ELR (cell line): Measurements from ENCODE around the gene INHBC.
"Not testable (repeated sequence)": the region's sequence is repeated elsewhere in the genome, so short reads cannot be mapped to it uniquely, and the experiment has no call there.

ENCODE experiments used
- DNase-seq: peaks from one replicate; pipeline ENCODE4 v3.0.0-alpha.2; 2015; ENCODE audit warnings: low read depth

The INHBC gene, protein sequence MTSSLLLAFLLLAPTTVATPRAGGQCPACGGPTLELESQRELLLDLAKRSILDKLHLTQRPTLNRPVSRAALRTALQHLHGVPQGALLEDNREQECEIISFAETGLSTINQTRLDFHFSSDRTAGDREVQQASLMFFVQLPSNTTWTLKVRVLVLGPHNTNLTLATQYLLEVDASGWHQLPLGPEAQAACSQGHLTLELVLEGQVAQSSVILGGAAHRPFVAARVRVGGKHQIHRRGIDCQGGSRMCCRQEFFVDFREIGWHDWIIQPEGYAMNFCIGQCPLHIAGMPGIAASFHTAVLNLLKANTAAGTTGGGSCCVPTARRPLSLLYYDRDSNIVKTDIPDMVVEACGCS

DNA sequence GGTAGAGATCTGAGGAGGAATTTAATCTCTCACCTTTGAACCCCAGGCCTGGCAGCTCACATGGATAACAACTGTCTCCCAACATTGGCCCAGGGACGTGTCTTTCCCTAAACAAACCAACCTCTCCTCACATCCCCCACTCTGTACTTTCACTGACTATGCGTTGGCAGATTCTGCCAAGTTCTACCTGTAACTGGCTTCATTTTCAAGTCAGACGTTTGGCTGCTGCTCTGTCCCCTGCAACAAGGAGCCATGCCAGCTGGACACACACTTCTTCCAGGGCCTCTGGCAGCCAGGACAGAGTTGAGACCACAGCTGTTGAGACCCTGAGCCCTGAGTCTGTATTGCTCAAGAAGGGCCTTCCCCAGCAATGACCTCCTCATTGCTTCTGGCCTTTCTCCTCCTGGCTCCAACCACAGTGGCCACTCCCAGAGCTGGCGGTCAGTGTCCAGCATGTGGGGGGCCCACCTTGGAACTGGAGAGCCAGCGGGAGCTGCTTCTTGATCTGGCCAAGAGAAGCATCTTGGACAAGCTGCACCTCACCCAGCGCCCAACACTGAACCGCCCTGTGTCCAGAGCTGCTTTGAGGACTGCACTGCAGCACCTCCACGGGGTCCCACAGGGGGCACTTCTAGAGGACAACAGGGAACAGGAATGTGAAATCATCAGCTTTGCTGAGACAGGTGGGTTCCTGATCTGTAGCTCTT lies at the start of gene INHBC:
TSS of gene INHBC (plus strand) at position 268 of the 707 bp plus-strand sequence. CDS start at position 371, 103 bp downstream.
- no peak for DNase-seq

DNA sequence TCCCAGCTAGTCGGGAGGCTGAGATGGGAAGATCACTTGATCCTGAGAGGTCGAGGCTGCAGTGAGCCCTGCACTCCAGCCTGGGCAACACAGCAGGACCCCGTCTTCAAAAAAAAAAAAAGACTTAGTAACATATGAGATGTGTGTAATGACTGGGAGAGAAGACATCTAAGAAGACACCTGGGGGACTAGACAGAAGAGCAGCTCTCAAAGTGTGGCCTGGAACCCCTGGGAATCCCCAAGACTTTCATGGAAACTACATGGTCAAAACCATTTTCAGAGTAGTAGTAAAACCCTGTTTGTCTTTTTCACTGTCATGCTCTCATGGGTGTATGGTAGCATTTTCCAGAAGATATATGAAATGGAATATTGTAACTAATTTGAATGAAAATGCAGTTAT lies 49.0 kb upstream of the INHBC start:
- DNase-seq, result no peak

DNA sequence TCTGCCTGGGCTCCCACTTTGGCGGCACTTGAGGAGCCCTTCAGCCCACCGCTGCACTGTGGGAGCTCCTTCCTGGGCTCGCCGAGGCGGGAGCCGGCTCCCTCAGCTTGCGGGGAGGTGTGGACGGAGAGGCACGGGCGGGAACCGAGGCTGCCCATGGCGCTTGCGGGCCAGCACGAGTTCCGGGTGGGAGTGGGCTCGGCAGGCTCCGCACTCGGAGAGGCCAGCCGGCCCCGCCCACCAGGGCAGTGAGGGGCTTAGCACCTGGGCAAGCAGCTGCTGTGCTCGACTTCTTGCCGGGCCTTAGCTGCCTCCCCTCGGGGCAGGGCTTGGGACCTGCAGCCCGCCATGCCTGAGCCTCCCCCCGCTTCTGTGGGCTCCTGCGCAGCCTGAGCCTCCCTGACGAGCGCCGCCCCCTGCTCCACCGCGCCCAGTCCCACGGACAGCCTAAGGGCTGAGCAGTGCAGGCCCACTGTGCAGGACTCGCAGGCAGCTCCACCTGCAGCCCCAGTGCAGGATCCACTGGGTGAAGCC lies 48.3 kb upstream of the INHBC start:
- no peak for DNase-seq

DNA sequence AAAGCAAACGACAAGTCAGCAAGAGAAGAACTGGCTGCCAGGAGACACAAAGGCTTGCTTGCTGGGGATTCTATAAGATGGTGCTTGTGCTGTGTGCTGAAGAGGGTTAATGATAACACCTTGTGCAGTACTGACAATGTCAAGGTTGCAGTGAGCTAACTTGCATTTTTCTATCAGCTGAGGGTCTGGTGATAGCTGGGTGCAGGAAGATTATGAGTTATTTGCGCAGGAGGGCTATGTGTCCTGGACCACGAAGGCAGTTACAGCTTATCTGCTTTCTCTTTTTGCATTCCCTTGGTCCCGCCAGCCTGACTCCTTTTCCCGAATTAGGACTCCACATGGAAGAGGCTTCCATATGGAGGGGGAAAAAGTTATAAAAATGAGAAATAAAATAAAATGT lies 46.2 kb upstream of the INHBC start:
- no peak for DNase-seq

DNA sequence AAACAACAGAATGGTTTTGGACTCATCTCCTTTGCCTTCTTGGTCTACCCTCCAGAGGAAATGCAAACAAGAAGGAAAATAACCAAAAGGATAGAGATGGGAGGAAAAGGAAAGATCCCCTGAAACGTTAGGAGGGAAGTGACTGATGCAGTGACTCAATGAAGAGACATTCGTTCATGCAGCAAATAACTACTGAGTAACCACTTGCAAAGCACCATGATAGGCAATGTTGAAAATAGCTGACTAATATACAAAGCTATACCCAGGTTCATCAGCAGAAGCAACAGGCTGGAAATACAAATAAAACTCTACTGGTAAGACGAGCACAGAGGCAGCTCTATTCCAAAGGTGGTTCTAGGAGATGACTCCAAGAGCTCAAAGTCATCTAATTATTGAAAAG lies 45.6 kb upstream of the INHBC start:
- peak; percentile 95 for DNase-seq

DNA sequence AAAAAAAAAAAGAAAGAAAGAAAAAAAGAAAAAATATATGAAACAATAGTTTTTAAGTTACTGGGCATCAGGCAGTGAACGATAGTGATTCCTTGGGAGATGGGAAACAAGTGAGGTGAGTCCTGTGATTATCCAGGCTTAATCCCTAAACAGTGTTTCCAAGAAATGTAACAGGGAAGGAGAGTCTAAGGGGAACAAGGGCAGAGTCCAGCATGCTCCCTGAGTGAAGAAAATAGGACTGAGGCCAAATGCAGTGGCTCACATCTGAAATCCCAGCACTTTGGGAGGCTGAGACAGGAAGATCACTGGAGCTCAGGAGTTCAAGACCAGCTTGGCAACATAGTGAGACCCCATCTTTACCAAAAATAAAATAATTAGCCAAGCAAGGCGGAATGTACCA lies 44.4 kb upstream of the INHBC start:
- DNase-seq, result no peak

DNA sequence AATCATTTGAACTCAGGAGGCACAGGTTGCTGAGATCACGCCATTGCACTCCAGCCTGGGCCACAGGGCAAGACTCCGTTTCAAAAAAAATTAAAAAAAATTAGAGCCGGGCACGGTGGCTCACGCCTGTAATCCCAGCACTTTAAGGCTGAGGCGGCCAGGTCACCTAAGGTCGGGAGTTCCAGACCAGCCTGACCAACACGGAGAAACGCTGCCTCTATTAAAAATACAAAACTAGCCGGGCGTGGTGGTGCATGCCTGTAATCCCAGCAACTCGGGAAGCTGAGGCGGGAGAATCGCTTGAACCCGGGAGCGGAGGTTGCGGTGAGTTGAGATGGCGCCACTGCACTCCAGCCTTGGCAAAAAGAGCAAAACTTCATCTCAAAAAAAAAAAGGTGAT lies 39.5 kb upstream of the INHBC start:
- no peak for DNase-seq

DNA sequence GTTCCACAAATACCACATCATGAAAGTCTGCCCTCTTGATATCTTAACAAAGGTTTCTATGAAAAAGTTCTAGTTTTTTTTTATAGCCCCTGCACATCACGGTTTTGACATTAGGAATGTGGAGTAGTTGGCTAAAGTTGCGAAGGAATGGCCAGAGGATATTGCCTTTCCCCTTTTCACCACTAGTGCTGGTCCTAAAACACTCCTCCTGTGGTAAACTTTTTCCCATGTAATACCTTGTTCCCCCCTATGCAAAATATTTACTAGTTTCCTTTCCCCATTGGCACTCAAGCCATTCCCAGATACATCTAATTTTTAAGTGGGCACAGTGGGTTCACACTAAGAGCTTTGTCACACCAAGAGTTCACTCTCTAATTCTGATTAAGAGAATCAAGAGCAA lies 37.1 kb upstream of the INHBC start:
- no peak for DNase-seq

DNA sequence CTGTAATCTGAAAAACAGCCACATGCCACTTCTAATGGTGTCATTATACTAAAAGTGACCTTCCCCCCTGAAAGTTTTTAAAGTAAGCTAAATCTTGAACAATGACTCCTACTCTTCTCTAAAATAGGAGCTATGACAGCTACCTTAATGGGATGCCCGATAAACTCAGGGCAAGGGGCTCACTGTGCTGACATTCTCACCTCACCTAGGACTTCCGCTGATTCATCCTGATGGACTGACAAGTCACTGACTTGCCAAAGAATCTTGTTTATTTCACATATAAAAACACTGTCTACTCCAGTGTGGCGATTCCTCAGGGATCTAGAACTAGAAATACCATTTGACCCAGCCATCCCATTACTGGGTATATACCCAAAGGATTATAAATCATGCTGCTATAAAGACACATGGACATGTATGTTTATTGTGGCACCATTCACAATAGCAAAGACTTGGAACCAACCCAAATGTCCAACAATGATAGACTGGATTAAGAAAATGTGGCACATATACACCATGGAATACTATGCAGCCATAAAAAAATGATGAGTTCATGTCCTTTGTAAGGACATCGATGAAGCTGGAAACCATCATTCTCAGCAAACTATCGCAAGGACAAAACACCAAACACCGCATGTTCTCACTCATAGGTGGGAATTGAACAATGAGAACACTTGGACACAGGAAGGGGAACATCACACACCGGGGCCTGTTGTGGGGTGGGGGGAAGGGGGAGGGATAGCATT lies 34.7 kb upstream of the INHBC start:
- not testable (repeated sequence) for DNase-seq

DNA sequence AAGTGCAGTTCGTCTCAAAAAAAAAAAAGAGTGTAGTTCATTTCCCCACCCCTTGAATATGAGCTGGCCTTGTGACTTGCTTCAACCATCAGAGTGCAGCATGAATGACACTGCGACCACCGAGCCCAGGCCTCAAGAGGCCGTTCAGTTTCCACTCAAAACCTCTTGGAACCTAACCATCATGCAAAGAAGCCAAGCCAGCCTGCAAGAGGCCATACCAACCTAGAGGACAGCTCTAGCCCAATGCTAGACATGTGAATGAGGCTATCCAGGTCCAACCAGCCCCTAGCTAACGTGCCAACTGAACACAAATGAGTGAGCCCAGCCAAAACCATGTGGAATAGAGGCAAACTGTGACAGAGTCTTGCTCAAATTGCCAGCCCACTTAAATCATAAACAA lies 33.4 kb upstream of the INHBC start:
- no peak for DNase-seq

DNA sequence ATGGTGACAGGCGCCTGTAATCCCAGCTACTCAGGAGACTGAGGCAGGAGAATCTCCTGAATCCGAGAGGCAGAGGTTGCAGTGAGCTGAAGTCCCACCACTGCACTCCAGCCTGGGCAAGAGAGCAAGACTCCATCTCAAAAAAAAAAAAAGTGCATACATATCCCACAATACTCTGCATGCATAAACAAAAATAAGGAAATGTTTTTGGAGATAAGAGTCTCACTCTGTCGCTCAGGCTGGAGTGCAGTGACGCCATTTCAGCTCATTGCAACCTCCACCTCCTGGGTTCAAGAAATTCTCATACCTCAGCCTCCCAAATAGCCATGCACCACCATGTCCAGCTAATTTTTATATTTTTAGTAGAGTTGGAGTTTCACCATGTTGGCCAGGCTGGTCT lies 32.4 kb upstream of the INHBC start:
- DNase-seq, result not testable (repeated sequence)

DNA sequence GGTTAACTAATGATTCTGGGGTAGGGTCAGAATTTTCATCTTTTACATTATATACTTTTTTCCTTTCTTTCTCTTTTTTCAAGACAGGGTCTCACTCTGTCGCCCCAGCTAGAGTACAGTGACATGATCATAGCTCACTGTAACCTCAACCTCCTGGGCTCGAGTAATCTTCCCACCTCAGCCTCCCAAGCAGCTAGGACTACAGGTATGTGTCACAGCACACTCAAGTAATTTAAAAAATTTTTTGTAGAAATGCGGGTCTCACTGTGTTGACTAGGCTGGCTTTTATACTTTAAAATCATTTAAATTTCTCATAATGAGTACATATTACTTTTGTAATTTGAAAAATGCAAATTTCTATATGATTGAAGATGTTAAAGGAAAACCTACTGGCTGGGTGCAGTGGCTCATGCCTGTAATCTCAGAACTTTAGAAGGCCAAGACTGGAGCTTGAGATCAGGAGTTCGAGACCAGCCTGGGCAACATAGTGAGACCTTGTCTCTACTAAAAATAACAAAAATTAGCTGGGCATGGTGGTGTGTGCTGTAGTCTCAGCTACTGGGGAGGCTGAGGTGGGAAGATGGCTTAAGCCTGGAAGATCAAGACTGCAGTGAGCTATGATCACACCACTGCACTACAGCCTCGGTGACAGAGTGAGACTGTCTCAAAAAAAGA lies 29.5 kb upstream of the INHBC start:
- DNase-seq, result no peak

DNA sequence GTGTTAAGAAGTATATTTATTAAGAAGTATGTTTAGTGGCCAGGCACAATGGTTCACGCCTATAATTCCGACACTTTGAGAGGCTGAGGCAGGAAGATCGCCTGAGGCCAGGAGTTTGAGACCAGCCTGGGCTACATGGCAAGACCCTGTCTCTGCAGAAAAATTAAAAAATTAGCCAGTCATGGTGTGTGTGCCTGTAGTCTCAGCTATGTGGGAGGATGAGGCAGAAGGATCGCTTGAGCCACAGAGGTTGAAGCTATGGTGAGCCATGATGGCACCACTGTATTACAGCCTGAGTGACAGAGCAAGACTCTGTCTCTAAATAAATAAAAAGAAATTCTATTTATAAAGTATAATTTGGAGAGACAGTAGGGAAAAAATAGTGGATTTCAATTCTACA lies 24.1 kb upstream of the INHBC start:
- no peak for DNase-seq

DNA sequence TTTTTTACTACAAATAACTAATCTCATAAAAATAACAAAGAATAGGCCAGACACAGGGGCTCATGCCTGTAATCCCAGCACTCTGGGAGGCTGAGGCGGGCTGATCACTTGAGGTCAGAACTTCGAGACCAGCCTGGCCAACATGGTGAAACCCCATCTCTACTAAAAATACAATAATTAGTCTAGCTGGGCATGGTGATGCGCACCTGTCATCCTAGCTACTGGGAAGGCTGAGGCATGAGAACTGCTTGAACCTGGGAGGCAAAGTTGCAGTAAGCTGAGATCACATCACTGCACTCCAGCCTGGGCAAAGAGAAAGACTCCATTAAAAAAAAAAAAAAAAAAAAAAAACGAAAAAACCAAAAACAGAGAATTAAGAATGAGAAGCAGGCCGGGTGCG lies 20.4 kb upstream of the INHBC start:
- not testable (repeated sequence) for DNase-seq

DNA sequence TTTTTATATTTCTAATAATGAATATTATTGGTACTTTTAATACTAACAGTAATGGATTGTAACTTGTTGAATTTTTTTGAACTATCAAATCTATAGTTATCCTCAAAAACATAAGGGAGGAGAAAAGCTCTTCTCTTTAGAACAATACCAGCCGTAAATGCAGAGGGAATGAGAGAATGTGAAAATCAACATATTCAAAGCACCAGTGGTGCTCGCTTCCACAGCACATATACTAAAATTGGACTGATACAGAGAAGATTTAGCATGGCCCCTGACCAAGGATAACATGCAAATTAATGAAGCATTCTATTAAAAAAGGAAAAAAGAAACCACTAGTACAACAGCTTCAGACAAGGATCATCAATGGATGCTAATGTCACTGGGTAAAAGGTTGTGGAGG lies 19.5 kb upstream of the INHBC start:
- DNase-seq, result no peak

DNA sequence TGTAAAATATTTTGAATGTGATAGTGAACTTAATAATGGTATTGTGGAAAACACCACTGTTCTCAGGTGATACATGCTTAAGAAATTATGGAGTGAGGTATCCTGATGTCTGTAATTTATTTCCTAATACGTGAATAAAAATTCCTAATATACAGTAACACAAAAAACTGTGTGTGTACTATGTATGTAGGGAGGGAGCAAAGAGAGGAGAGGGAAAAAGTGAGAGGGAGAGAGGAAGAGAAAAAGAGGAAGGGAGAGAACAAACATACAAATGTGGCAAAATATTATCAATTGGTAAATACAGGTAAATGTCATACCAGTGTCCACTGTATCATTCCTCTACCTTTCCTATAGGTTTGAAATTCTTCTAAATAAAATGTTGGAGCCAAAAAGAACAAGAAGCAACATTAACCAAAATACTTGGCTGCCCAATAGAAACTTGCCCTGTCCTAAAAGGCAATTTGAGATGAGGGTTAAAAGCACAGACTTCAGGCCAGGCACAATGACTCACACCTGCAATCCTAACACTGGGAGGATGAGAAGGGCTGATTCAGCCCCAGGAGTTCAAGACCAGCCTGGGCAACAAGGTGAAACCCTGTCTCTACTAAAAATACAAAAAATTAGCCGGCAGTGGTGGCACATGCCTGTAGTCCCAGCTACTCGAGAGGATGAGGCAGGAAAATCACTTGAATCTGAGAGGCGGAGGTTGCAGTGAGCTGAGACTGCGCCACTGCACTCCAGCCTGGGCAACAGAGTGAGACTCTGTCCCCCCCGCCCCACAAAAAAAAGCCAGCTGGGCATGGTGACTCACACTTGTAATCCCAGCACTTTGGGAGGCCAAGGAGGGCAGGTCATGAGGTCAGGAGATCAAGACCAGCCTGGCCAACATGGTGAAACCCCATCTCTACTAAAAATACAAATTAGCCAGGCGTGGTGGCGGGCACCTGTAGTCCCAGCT lies 18.3 kb upstream of the INHBC start:
- DNase-seq, result peak; percentile 65

DNA sequence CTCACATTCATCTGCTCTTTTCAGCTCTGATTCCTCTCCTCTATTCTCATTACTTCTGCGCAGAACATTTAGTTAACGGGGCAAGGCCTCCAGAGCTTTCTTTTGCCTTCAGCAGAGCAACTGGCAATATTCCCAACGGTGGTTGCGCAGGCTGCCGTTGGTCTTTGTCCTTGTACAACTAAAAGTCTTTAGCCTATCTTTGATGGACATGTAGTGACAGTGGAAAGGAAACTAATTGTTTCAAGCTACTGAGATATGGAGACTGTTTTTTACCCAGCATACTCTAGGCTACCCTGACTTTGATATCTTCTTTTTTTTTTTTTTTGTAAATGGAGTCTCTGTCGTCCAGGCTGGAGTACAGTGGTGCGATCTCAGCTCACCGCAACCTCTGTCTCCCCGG lies 16.3 kb upstream of the INHBC start:
- DNase-seq, result no peak

DNA sequence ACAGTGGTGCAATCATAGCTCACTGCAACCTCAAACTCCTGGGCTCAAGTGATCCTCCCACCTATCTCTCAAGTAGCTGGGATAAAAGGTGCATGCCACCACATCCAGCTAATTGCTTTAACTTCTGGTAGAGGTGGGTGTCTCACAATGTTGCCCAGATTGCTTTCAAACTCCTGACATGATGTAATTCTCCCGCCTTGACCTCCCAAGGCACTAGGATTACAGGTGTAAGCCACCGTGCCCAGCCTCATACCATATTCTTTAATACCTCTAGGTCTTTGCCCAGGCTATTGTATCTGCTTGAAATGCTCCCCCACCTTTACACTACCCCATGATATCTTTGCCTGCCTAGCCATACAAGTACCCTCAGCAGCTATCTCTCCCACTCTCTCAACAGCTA lies 15.1 kb upstream of the INHBC start:
- no peak for DNase-seq

DNA sequence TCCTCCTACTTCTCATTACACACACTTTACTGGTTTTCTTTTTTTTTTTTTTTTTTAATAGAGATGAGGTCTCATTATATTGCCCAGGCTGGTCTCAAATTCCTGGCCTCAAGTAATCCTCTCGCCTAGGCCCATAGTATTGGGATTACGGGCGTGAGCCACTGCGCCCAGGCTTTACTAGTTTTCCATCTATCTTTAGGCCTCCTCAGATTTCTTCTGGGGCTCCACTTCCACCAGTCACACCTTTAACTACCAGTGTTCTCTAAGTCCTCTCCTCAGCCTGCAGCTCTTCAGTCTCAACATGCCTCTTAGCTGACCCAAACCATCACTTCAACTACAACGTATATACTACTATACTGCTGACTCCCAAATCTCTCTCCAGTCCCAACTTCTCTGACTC lies 14.1 kb upstream of the INHBC start:
- no peak for DNase-seq

DNA sequence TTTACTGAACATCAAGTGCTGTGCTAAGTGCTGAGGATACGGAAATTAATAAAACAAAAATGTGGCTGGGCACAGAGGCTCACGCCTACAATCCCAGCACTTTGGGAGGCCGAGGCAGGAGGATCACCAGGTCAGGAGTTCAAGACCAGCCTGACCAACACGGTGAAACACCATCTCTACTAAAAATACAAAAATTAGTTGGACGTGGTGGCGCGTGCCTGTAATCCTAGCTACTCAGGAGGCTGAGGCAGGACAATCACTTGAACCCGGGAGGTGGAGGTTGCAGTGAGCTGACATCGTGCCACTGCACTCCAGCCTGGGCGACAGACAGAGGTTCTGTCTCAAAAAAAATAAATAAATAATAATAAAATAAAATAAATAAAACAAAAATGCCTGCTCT lies 7.6 kb upstream of the INHBC start:
- not testable (repeated sequence) for DNase-seq

DNA sequence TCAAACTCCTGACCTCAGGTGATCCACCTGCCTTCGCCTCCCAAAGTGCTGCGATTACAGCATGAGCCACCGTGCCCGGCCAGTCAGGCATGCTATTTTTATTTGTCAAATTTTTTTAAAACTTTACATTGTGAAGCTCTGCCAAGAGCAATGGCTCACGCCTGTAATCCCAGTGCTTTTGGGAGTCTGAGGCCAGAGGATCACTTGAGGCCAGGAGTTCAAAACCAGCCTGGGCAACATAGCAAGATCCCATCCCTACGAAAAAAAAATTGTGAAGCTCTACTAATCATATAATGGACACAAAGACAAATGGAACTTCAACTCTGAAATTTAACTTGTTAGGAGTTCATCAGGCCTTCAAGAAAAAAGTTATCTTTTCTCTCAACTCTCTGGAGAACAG lies 5.6 kb upstream of the INHBC start:
- DNase-seq, result no peak
